Activated naive CD4-positive, alpha-beta T cell treated with anti-CD3 and anti-CD28 coated beads, Interleukin-2, amount 50 U/mL, for 72 hours (primary cell): ENCODE results near the gene GPR107. TPM values are rescaled to one million over a fixed set of nuclear protein-coding genes. Genes with fewer than 3 reads are reported as not detected.

Experiments used
- ATAC-seq, 2 donors: fragments of 150-1000 bp; cut with Tn5 transposase; 2 replicates each; pipeline ENCODE4 v1.10.0; 2021; ENCODE audit warnings: mild to moderate bottlenecking in 2 of 2, moderate library complexity in 2 of 2
- DNase-seq, 2 donors: peaks; one replicate each; pipeline ENCODE4 v3.0.0; 2021 to 2022; ENCODE audit warnings: low spot score in 2 of 2
- H3K27ac Mint-ChIP-seq, 2 donors: one replicate each; pipeline ENCODE4 v1.8.0; 2022; ENCODE audit warnings: mild to moderate bottlenecking in 2 of 2, mixed read lengths in 2 of 2
- H3K36me3 Mint-ChIP-seq, 2 donors: one replicate each; pipeline ENCODE4 v1.8.0; 2022; ENCODE audit warnings: mixed read lengths in 2 of 2
- H3K9me3 Mint-ChIP-seq, 2 donors: one replicate each; pipeline ENCODE4 v1.8.0; 2022; ENCODE audit warnings: mixed read lengths in 2 of 2
- total RNA-seq, 2 donors: library from RNA; stranded (reverse); gene quantifications; one replicate each; pipeline ENCODE4 v1.2.3, GENCODE V29; 2022

Gene GPR107
- total RNA-seq, 2 donors from 2014 or later, result 23.1 to 41.8 TPM

GRCh38 chr9:130042406-130042884 lies 11.3 kb upstream of the GPR107 start:
- peak; percentile 5 to 6 for ATAC-seq
- peak overlapping the region; percentile 96 to 100 for H3K27ac Mint-ChIP-seq
- H3K36me3 Mint-ChIP-seq, result peaks cover 18 to 19% of the 10 kb centered on the region in 2 donors
- DNase-seq, result no peak
- no peaks in the 10 kb centered on the region for H3K9me3 Mint-ChIP-seq

- H3K36me3 Mint-ChIP-seq, result peaks cover 17 to 19% of the 10 kb centered on the region in 2 donors
- no peaks in the 10 kb centered on the region for H3K9me3 Mint-ChIP-seq
- DNase-seq (peak; percentile 78 to 84), ATAC-seq (peak; percentile 79 to 80)
- H3K27ac Mint-ChIP-seq, result peak within 1 kb of the TSS; percentile 96 to 100
Measured at GRCh38 chr9:130042885-130043653, 10.6 kb upstream of the GPR107 start, which contains the start of gene FNBP1. TSS of gene FNBP1 (minus strand) at chr9:130043189. CDS start at chr9:130042975, 214 bp downstream.

- no peak for ATAC-seq
- DNase-seq, result no peak
- H3K27ac Mint-ChIP-seq, result peak overlapping the region; percentile 94 to 96
- H3K9me3 Mint-ChIP-seq, result no peaks in the 10 kb centered on the region
- peaks cover 17 to 19% of the 10 kb centered on the region in 2 donors for H3K36me3 Mint-ChIP-seq
Measured at GRCh38 chr9:130043654-130044623, 9.8 kb upstream of the GPR107 start.

- Mint-ChIP-seq H3K36me3 (peaks cover 14 to 15% of the 10 kb centered on the region in 2 donors), H3K27ac (peak overlapping the region in 1 of 2 donors; percentile 6), H3K9me3 (no peaks in the 10 kb centered on the region)
- no peak for ATAC-seq
- DNase-seq, result no peak
Measured at GRCh38 chr9:130045725-130046450, 7.8 kb upstream of the GPR107 start.

- no peak for ATAC-seq
- no peaks in the 10 kb centered on the region for H3K9me3 Mint-ChIP-seq
- H3K36me3 Mint-ChIP-seq, result peaks cover 5 to 6% of the 10 kb centered on the region in 2 donors
- no peak for DNase-seq
- H3K27ac Mint-ChIP-seq, result no peak overlapping the region
Measured at GRCh38 chr9:130049431-130050210, 4.1 kb upstream of the GPR107 start.

GRCh38 chr9:130050462-130050861 lies 3.2 kb upstream of the GPR107 start:
- peaks cover 5 to 8% of the 10 kb centered on the region in 2 donors for H3K36me3 Mint-ChIP-seq
- ATAC-seq (peak in 1 of 2 donors; percentile 15), DNase-seq (no peak)
- no peaks in the 10 kb centered on the region for H3K9me3 Mint-ChIP-seq
- no peak overlapping the region for H3K27ac Mint-ChIP-seq

GRCh38 chr9:130051855-130052254 lies 1.9 kb upstream of the GPR107 start:
- Mint-ChIP-seq H3K9me3 (no peaks in the 10 kb centered on the region), H3K27ac (peak overlapping the region in 1 of 2 donors; percentile 59), H3K36me3 (peaks cover 5 to 8% of the 10 kb centered on the region in 2 donors)
- no peak for ATAC-seq
- DNase-seq, result no peak

- Mint-ChIP-seq H3K9me3 (no peaks in the 10 kb centered on the region), H3K36me3 (peaks cover 5 to 8% of the 10 kb centered on the region in 2 donors), H3K27ac (peak overlapping the region; percentile 85 to 95)
- ATAC-seq (no peak), DNase-seq (no peak)
Measured at GRCh38 chr9:130053109-130053503, 600 bp upstream of the GPR107 start.

- Mint-ChIP-seq H3K27ac (peak overlapping the region; percentile 95 to 98), H3K36me3 (peaks cover 8 to 12% of the 10 kb centered on the region in 2 donors), H3K9me3 (no peaks in the 10 kb centered on the region)
- DNase-seq (no peak), ATAC-seq (no peak)
Measured at GRCh38 chr9:130054325-130054786, 650 bp downstream of the GPR107 start.

GRCh38 chr9:130054820-130055219 lies 1.1 kb downstream of the GPR107 start:
- no peak for ATAC-seq
- no peaks in the 10 kb centered on the region for H3K9me3 Mint-ChIP-seq

GRCh38 chr9:130058154-130058553 lies 4.4 kb downstream of the GPR107 start:
- DNase-seq (no peak), ATAC-seq (no peak)
- Mint-ChIP-seq H3K27ac (no peak overlapping the region), H3K9me3 (no peaks in the 10 kb centered on the region), H3K36me3 (peaks cover 8 to 12% of the 10 kb centered on the region in 2 donors)

More at GRCh38 chr9:130054820-130055219, 1.1 kb downstream of the GPR107 start:
- H3K27ac Mint-ChIP-seq, result peak overlapping the region; percentile 95 to 98
- no peak for DNase-seq
- H3K36me3 Mint-ChIP-seq, result peaks cover 8 to 12% of the 10 kb centered on the region in 2 donors

- ATAC-seq (no peak), DNase-seq (no peak)
- Mint-ChIP-seq H3K36me3 (peaks cover 8 to 12% of the 10 kb centered on the region in 2 donors), H3K27ac (no peak overlapping the region), H3K9me3 (no peaks in the 10 kb centered on the region)
Measured at GRCh38 chr9:130058887-130059286, 5.2 kb downstream of the GPR107 start.

GRCh38 chr9:130060296-130060695 lies 6.6 kb downstream of the GPR107 start:
- Mint-ChIP-seq H3K9me3 (no peaks in the 10 kb centered on the region), H3K36me3 (peaks cover 0 to 6% of the 10 kb centered on the region in 2 donors), H3K27ac (no peak overlapping the region)
- DNase-seq (no peak), ATAC-seq (no peak)

- ATAC-seq (no peak), DNase-seq (no peak)
- Mint-ChIP-seq H3K9me3 (no peaks in the 10 kb centered on the region), H3K27ac (no peak overlapping the region), H3K36me3 (peaks cover 0 to 16% of the 10 kb centered on the region in 2 donors)
Measured at GRCh38 chr9:130062750-130063149, 9.0 kb downstream of the GPR107 start.

GRCh38 chr9:130064621-130065020 lies 10.9 kb downstream of the GPR107 start:
- peaks cover 0 to 10% of the 10 kb centered on the region in 2 donors for H3K36me3 Mint-ChIP-seq

More at GRCh38 chr9:130064621-130065020, 10.9 kb downstream of the GPR107 start:
- DNase-seq (no peak), ATAC-seq (no peak)
- Mint-ChIP-seq H3K27ac (no peak overlapping the region), H3K9me3 (no peaks in the 10 kb centered on the region)
